Measurements from ENCODE around the gene PPP1R37.

- no peak for TF ChIP-seq CTCF (tag by site-specific recombination; IDR thresholded peaks at IDR 0.05)
- no peak for TF ChIP-seq GLI2 (tag by site-specific recombination; IDR thresholded peaks at IDR 0.05; ENCODE audit: borderline replicate concordance, low read depth)
- no peak for TF ChIP-seq REST (tag by site-specific recombination; IDR thresholded peaks at IDR 0.05)
- no peak for TF ChIP-seq SP3 (tag by site-specific recombination; IDR thresholded peaks at IDR 0.05)
- TF ChIP-seq, protein P1, sequence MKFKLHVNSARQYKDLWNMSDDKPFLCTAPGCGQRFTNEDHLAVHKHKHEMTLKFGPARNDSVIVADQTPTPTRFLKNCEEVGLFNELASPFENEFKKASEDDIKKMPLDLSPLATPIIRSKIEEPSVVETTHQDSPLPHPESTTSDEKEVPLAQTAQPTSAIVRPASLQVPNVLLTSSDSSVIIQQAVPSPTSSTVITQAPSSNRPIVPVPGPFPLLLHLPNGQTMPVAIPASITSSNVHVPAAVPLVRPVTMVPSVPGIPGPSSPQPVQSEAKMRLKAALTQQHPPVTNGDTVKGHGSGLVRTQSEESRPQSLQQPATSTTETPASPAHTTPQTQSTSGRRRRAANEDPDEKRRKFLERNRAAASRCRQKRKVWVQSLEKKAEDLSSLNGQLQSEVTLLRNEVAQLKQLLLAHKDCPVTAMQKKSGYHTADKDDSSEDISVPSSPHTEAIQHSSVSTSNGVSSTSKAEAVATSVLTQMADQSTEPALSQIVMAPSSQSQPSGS (tag by site-specific recombination; IDR thresholded peaks at IDR 0.05; ENCODE audit: low read depth): no peak
- TF ChIP-seq HOXA7 (CRISPR knock-in tag; IDR thresholded peaks at IDR 0.05; ENCODE audit: borderline replicate concordance): no peak
- TF ChIP-seq, protein P2, sequence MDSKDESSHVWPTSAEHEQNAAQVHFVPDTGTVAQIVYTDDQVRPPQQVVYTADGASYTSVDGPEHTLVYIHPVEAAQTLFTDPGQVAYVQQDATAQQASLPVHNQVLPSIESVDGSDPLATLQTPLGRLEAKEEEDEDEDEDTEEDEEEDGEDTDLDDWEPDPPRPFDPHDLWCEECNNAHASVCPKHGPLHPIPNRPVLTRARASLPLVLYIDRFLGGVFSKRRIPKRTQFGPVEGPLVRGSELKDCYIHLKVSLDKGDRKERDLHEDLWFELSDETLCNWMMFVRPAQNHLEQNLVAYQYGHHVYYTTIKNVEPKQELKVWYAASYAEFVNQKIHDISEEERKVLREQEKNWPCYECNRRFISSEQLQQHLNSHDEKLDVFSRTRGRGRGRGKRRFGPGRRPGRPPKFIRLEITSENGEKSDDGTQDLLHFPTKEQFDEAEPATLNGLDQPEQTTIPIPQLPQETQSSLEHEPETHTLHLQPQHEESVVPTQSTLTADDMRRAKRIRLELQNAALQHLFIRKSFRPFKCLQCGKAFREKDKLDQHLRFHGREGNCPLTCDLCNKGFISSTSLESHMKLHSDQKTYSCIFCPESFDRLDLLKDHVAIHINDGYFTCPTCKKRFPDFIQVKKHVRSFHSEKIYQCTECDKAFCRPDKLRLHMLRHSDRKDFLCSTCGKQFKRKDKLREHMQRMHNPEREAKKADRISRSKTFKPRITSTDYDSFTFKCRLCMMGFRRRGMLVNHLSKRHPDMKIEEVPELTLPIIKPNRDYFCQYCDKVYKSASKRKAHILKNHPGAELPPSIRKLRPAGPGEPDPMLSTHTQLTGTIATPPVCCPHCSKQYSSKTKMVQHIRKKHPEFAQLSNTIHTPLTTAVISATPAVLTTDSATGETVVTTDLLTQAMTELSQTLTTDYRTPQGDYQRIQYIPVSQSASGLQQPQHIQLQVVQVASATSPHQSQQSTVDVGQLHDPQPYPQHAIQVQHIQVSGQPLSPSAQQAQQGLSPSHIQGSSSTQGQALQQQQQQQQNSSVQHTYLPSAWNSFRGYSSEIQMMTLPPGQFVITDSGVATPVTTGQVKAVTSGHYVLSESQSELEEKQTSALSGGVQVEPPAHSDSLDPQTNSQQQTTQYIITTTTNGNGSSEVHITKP (tag by site-specific recombination; IDR thresholded peaks at IDR 0.05): no peak
- no peak for TF ChIP-seq ZNF549 (tag by site-specific recombination; IDR thresholded peaks at IDR 0.05)
- TF ChIP-seq ZNF350 (tag by site-specific recombination; IDR thresholded peaks at IDR 0.05): no peak
These were observed 56.1 kb downstream of the PPP1R37 start for GRCh38 chr19:45149129-45149528.

All from HEK293 (cell line).